GM10266 (cell line): ENCODE measurements around the gene MRPL33.

Source experiments
- DNase-seq: peaks from one replicate; pipeline ENCODE4 v3.0.0; 2012; ENCODE audit errors: extremely low spot score
- CTCF ChIP-seq: IDR thresholded peaks from 2 replicates; pipeline ENCODE4 v1.5.1; 2012; ENCODE audit warnings: mild to moderate bottlenecking, low read depth; ENCODE audit not compliant: control insufficient read depth, insufficient read depth; ENCODE audit errors: missing control alignments

MRPL33 gene

GRCh38 chr2:27735263-27735904 is 36.1 kb upstream of the MRPL33 start:
- no peak for TF ChIP-seq CTCF
- DNase-seq: peak; percentile 65

- DNase-seq: no peak
- TF ChIP-seq CTCF: no peak
Observed at GRCh38 chr2:27736031-27736889, 35.3 kb upstream of the MRPL33 start.

- TF ChIP-seq CTCF: no peak
- no peak for DNase-seq
Observed at GRCh38 chr2:27736890-27737204, 34.7 kb upstream of the MRPL33 start.

DNA sequence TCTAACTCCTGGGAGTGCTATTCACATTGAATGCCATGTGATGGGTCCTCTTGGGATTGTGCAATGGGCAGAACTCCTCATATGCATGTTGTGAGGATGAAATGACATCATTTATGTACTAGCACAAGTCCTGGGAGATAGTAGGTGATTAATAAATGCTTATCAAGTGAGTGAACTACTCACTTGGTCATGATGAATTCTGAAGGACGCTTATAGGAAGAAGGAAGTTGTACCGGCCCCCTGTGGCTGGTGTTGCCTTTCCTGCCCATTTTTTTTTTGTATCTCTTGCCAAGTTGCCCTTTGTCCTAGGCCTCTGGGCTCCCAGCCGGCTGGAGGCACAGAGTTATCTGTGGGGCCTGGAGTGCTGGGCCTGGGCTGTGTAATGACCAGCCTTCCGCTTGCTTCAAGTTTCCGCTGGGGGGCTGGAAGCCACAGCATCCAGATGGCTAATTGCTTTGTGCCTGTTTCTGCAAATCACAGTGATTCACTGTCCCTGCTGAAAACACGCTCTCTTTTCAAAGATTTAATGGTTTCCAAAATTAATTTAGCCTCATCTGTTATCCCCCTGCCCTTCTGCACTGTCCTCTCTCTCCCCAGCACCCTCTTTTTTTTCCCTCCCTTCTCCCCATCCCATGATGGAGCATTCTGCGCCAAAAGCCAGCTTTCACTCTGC is 33.7 kb upstream of the MRPL33 start:
- no peak for TF ChIP-seq CTCF
- DNase-seq: no peak

- TF ChIP-seq CTCF: no peak
- DNase-seq: no peak
Observed at GRCh38 chr2:27738349-27739057, 33.0 kb upstream of the MRPL33 start.

- no peak for DNase-seq
- TF ChIP-seq CTCF: no peak
Observed at GRCh38 chr2:27739058-27739373, 32.5 kb upstream of the MRPL33 start.

DNA sequence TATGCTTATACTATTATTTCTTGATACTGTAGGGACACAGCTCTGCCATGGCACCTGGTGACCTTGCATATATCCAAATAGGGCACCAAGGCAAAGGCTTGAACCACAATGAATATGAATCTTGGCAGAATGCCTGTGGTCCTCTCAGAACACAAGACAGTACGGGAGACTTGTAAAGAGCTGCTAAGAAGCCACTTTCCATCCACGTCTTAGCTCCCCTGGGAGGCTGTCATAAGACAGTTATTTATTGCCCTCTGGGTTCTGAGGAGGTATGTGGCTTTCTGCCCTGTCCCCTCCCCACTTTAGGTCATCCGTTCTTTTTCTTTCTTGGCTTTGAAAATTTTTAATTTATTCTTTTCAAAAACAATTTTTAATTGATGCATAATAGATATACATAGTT is 29.8 kb upstream of the MRPL33 start:
- TF ChIP-seq CTCF: no peak
- no peak for DNase-seq
